ENCODE measurements around the gene SLC24A2.
"Not testable (repeated sequence)": the region's sequence is repeated elsewhere in the genome, so short reads cannot be mapped to it uniquely, and the experiment has no call there.

The SLC24A2 gene

GRCh38 chr9:19788614-19789271 is at the start of gene SLC24A2:
TSS of gene SLC24A2 (minus strand) at chr9:19789037.
- Histone ChIP-seq H3K4me1 (no peaks in the 10 kb centered on the region), H3K27ac (no peak within 1 kb of the TSS), H3K4me2 (no peak within 1 kb of the TSS), H3K9me3 (replicated peaks in 1 of 11) (peaks cover 10 to 36% (median 22%) of the 10 kb centered on the region in 11 experiments), H3K36me3 (no peaks in the 10 kb centered on the region), H3K4me3 (no peak within 1 kb of the TSS), H3K27me3 (no peaks in the 10 kb centered on the region), H4K20me1 (no peaks in the 10 kb centered on the region), H3K9ac (no peak within 1 kb of the TSS)
- no peak for TF ChIP-seq Cebpa-rat (IDR thresholded peaks at IDR 0.05)

- H3K9ac ChIP-seq, H3K4me2 ChIP-seq, H3K4me1 ChIP-seq, H3K36me3 ChIP-seq, H3K27me3 ChIP-seq, H4K20me1 ChIP-seq, H3K4me3 ChIP-seq, H3K27ac ChIP-seq: not testable (repeated sequence)
- peaks cover 6 to 10% (median 7%) of the 10 kb centered on the region in 11 experiments; a peak in 19 of 22 replicates for H3K9me3 ChIP-seq (replicated peaks in 1 of 11)
These were observed 44.5 kb upstream of the SLC24A2 start for GRCh38 chr9:19833331-19833730.

- H4K20me1 ChIP-seq = no peaks in the 10 kb centered on the region
- H3K4me2 ChIP-seq = no peak overlapping the region
- H3K9me3 ChIP-seq (replicated peaks in 1 of 11) = peaks cover 6 to 10% (median 7%) of the 10 kb centered on the region in 11 experiments; a peak in 19 of 22 replicates
- H3K27me3 ChIP-seq = no peaks in the 10 kb centered on the region
- no peaks in the 10 kb centered on the region for H3K36me3 ChIP-seq
- no peak overlapping the region for H3K4me3 ChIP-seq
- no peak overlapping the region for H3K27ac ChIP-seq
- H3K9ac ChIP-seq = no peak overlapping the region
- no peaks in the 10 kb centered on the region for H3K4me1 ChIP-seq
- peak in 4 of 11 experiments; percentile 12 to 51 (median 42); a peak in 4 of 22 replicates for TF ChIP-seq Cebpa-rat (IDR thresholded peaks at IDR 0.05)
These were observed 42.0 kb upstream of the SLC24A2 start for GRCh38 chr9:19830796-19831195.

GRCh38 chr9:19828576-19829109 is 39.8 kb upstream of the SLC24A2 start:
- no peaks in the 10 kb centered on the region for H3K36me3 ChIP-seq
- no peak for TF ChIP-seq Cebpa-rat (IDR thresholded peaks at IDR 0.05)
- H3K27ac ChIP-seq = no peak overlapping the region
- no peaks in the 10 kb centered on the region for H3K27me3 ChIP-seq
- no peak overlapping the region for H3K4me3 ChIP-seq
- peaks cover 6 to 8% (median 7%) of the 10 kb centered on the region in 11 experiments; a peak in 19 of 22 replicates for H3K9me3 ChIP-seq (replicated peaks in 1 of 11)
- H3K4me2 ChIP-seq = no peak overlapping the region
- H3K9ac ChIP-seq = no peak overlapping the region
- H3K4me1 ChIP-seq = no peaks in the 10 kb centered on the region
- no peaks in the 10 kb centered on the region for H4K20me1 ChIP-seq

GRCh38 chr9:19816769-19817168 is 27.9 kb upstream of the SLC24A2 start:
- Histone ChIP-seq H3K4me2 (no peak overlapping the region), H3K4me3 (no peak overlapping the region), H3K27ac (no peak overlapping the region), H3K27me3 (no peaks in the 10 kb centered on the region), H3K9ac (no peak overlapping the region), H3K9me3 (replicated peaks in 1 of 11) (peaks cover 20 to 59% (median 28%) of the 10 kb centered on the region in 11 experiments), H3K36me3 (no peaks in the 10 kb centered on the region), H3K4me1 (no peaks in the 10 kb centered on the region), H4K20me1 (no peaks in the 10 kb centered on the region)
- no peak for TF ChIP-seq Cebpa-rat (IDR thresholded peaks at IDR 0.05)

GRCh38 chr9:19812194-19812593 is 23.4 kb upstream of the SLC24A2 start:
- no peak overlapping the region for H3K4me3 ChIP-seq
- H3K9me3 ChIP-seq (replicated peaks in 1 of 11) = peaks cover 13 to 33% (median 16%) of the 10 kb centered on the region in 11 experiments
- TF ChIP-seq Cebpa-rat (IDR thresholded peaks at IDR 0.05) = no peak
- H3K9ac ChIP-seq = no peak overlapping the region
- H3K4me2 ChIP-seq = no peak overlapping the region
- H3K36me3 ChIP-seq = no peaks in the 10 kb centered on the region
- no peak overlapping the region for H3K27ac ChIP-seq
- H3K27me3 ChIP-seq = no peaks in the 10 kb centered on the region
- no peaks in the 10 kb centered on the region; a peak in 1 of 20 replicates for H3K4me1 ChIP-seq
- no peaks in the 10 kb centered on the region for H4K20me1 ChIP-seq

GRCh38 chr9:19809422-19810269 is 20.8 kb upstream of the SLC24A2 start:
- Histone ChIP-seq H3K4me2 (no peak overlapping the region), H3K36me3 (no peaks in the 10 kb centered on the region), H3K9me3 (replicated peaks in 1 of 11) (peaks cover 0 to 8% (median 0%) of the 10 kb centered on the region in 11 experiments; a peak in 3 of 22 replicates), H3K9ac (no peak overlapping the region), H4K20me1 (no peaks in the 10 kb centered on the region), H3K4me1 (peaks cover 0 to 6% (median 0%) of the 10 kb centered on the region in 10 experiments; a peak in 1 of 20 replicates), H3K27ac (no peak overlapping the region), H3K4me3 (no peak overlapping the region), H3K27me3 (no peaks in the 10 kb centered on the region)
- no peak for TF ChIP-seq Cebpa-rat (IDR thresholded peaks at IDR 0.05)

GRCh38 chr9:19807182-19807892 is 18.5 kb upstream of the SLC24A2 start:
- H4K20me1 ChIP-seq = no peaks in the 10 kb centered on the region
- no peak overlapping the region for H3K4me3 ChIP-seq
- no peak overlapping the region for H3K27ac ChIP-seq
- H3K36me3 ChIP-seq = no peaks in the 10 kb centered on the region
- no peaks in the 10 kb centered on the region; a peak in 1 of 22 replicates for H3K9me3 ChIP-seq (replicated peaks in 1 of 11)
- no peak overlapping the region for H3K9ac ChIP-seq
- H3K4me2 ChIP-seq = no peak overlapping the region
- H3K27me3 ChIP-seq = no peaks in the 10 kb centered on the region
- peaks cover 0 to 6% (median 0%) of the 10 kb centered on the region in 10 experiments; a peak in 1 of 20 replicates for H3K4me1 ChIP-seq
- TF ChIP-seq Cebpa-rat (IDR thresholded peaks at IDR 0.05) = no peak

GRCh38 chr9:19804431-19804830 is 15.6 kb upstream of the SLC24A2 start:
- peaks cover 0 to 6% (median 0%) of the 10 kb centered on the region in 10 experiments; a peak in 1 of 20 replicates for H3K4me1 ChIP-seq
- no peaks in the 10 kb centered on the region for H3K27me3 ChIP-seq
- no peaks in the 10 kb centered on the region for H3K9me3 ChIP-seq (replicated peaks in 1 of 11)
- no peaks in the 10 kb centered on the region for H3K36me3 ChIP-seq
- no peak overlapping the region for H3K9ac ChIP-seq
- H4K20me1 ChIP-seq = no peaks in the 10 kb centered on the region
- H3K4me2 ChIP-seq = no peak overlapping the region
- TF ChIP-seq Cebpa-rat (IDR thresholded peaks at IDR 0.05) = no peak
- no peak overlapping the region for H3K4me3 ChIP-seq
- no peak overlapping the region for H3K27ac ChIP-seq
